HG02943 (cell line): ENCODE measurements around the gene MYO1A.
"Not testable (repeated sequence)": the region's sequence is repeated elsewhere in the genome, so short reads cannot be mapped to it uniquely, and the experiment has no call there.

ENCODE experiments used
- ATAC-seq: cut with Tn5 transposase; IDR thresholded peaks from one replicate; pipeline ENCODE4 v1.9.1; 2021; ENCODE audit warnings: mild to moderate bottlenecking, low read depth, moderate library complexity; ENCODE audit not compliant: unreplicated experiment

Gene MYO1A

DNA sequence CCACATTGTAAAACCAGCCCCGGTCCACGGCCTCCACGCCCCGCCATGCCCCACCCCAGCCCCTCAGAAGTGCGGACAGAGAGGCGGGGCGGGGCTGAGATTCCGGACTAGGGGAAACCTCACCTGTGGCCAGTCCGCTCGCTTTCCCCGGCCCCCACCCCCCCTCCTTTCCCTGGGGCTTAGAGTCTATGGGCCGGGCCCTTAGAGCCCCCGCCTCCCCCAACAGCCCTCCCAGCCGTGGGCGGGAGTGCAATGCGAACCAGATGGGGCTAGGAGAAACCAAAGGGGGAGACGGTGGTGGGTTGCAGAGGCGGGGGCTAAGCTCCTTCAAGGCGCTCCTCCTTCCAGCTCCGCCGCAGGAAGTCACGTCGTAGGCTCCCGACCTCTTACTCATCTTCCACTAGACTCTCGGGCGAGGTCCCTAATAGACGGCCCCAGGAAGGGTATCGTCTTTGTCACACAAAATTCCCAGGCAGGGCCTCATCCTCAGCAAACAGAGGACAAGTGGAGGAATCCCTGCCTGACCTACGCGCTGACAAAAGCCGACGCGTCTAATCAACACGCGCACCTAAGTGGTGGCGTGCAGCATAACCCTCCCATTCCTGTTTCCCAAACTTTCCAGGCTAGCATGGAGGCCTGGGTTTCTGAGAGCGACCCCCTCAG lies 37.9 kb upstream of the MYO1A start:
- ATAC-seq, result peak; percentile 29

- ATAC-seq, result peak; percentile 23
Measured at GRCh38 chr12:57087010-57087690, 37.2 kb upstream of the MYO1A start.

DNA sequence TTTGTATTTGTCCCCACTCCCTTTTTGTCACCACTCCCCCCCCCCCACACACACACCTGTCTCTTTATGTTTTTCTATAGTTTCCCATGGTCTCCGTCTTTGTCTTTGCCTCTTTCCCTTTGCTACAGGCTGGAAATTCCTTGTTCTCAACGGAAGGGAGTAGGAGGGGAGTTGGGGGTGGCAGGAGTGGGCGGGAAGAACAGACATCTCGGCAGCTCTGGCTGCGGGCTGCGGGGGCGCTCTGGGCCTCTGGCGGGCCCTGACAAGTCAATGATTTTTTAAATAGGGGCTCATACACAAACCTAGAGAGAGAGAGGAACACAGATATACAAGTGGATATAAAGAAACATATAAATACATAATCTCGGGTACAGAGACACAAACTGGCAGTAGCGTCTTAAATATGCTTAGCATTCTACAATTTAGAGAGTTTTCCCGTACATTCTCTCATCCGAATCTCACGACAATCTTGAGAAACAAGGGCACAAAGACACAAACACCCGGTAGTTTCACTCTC lies 36.6 kb upstream of the MYO1A start:
- no peak for ATAC-seq

DNA sequence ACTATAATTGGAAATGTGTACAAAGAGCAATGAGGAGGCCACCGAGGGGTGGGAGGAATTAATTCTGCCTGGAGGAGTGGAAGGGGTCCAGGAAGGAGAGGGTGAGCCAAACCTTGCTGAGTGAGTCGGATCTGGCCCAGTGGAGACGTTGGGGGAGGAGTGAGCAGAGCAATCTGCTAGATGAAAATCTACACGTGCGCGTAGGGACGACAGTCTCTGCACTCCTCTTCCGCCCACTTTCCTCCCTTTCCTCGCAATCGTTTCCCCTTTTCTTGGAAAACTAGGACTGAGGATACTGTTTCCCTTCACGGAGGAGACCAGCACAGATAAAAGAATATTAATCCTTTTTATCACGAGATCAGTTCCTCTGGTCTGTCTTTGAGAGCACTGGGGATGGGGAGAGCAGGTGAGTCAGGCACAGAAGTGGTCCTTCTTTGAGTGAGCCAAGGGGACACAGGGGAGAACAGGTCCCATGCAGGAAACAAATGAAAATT lies 36.1 kb upstream of the MYO1A start:
- no peak for ATAC-seq

DNA sequence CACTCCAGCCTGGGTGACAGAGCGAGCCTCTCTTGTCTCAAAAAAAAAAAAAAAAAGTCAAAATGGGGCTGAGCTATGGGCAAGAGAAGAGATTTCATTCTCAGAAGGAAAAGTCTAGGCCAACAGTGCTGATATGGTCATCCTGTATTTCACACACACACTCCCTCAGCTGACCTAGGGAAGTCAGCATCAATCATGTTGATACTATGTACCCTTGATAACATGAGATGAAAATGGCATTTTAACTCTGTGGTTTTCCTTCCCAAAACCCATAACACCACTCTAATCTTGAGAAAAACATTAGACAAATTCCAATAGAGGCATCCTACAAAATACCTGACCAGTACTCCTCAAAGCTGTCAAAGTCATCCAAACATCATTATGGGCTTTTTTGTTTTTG lies 30.9 kb upstream of the MYO1A start:
- no peak for ATAC-seq

DNA sequence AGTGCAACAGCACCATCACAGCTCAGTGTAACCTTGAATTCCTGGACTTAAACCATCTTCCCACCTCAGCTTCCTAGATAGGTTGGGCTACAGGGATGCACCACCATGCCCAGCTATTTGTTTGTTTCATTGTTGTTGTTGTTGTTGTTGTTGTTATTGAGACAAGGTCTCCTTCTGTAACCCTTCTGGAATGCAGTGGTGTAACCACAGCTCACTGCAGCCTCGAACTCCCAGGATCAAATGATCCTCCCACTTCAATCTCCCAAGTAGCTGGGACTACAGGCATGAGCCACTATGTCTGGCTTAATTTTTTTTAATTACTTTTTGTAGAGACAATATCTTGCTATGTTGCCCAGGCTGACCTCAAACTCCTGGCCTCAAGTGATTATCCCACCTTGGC lies 29.9 kb upstream of the MYO1A start:
- no peak for ATAC-seq

GRCh38 chr12:57078519-57079404 lies 28.8 kb upstream of the MYO1A start, which contains the start of gene NEMP1:
Gene NEMP1 (minus strand): TSS chr12:57078791. CDS start chr12:57078745, 46 bp downstream.
- peak; percentile 96 for ATAC-seq

DNA sequence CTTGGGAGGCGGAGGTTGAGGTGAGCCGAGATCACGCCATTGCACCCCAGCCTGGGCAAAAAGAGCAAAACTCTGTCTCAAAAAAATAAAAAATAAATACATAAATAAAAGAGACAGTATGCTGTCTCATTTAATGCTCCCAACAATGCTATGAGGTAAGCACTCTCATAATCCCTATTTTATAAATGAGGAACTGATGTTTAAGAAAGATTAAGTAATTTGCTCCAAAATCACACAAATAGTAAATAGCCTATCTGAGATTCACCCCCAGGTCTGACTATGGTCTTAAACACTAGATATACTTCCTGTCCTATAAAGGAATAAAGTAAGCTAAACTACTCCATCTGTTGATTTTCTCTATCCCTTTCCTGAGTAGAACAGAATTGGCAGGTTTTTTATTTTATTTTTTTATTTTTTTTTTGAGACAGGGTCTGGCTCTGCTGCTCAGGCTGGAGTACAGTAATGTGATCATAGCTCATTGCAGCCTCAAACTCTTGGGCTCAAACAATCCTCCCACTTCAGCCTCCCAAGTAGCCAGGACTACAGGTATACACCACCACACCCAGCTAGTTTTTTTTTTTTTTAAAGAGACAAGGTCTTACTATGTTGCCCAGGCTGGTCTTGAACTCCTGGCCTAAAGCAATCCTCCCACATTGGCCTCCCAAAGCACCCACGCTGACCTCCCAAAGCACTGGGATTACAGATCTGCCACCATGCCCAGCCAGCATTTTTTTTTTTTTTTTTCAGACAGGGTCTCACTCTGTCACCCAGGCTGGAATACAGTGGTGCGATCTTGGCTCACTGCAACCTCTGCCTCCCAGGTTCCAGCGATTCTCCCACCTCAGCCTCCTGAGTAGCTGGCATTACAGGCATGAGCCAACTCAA lies 23.9 kb upstream of the MYO1A start:
- ATAC-seq, result not testable (repeated sequence)

GRCh38 chr12:57072661-57073060 lies 22.7 kb upstream of the MYO1A start:
- no peak for ATAC-seq

DNA sequence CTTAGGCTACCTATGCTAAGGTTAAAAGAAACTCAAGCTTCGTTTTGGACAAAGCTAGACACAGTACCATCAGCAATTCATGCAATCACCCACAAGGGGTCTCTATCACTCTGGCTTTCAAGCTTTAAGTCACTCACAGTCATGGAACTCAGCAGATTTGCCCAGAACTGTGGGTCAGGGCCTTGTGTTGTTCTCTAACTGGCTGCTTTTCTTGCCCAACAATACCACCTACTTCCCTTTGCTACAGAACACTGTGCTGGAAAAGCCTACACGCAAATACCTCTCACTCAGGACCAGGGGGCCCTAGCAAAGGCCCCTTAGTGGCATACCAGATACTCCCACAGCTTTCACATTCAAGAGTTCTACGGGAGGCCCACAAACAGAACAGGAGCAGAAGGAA lies 19.6 kb upstream of the MYO1A start:
- no peak for ATAC-seq

DNA sequence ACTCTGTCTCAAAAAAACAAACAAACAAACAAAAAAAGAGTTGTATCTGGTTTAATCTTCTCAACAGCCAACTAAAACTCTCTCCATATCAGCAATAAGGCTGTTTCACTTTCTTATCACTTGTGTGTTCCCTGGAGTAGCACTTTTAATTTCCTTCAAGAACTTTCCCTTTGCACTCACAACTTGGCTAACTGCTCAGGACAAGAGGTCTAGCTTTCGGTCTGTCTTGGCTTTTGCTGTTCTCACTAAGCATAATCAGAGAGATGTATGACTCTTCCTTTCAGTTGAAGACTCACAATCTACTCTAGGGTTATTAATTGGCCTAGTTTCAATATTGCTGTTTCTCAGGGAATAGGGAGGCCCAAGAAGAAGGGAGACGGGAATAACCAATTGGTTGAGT lies 16.3 kb upstream of the MYO1A start:
- no peak for ATAC-seq

GRCh38 chr12:57063991-57064685 lies 14.2 kb upstream of the MYO1A start:
- ATAC-seq, result no peak

GRCh38 chr12:57058454-57058853 lies 8.5 kb upstream of the MYO1A start:
- ATAC-seq, result no peak

DNA sequence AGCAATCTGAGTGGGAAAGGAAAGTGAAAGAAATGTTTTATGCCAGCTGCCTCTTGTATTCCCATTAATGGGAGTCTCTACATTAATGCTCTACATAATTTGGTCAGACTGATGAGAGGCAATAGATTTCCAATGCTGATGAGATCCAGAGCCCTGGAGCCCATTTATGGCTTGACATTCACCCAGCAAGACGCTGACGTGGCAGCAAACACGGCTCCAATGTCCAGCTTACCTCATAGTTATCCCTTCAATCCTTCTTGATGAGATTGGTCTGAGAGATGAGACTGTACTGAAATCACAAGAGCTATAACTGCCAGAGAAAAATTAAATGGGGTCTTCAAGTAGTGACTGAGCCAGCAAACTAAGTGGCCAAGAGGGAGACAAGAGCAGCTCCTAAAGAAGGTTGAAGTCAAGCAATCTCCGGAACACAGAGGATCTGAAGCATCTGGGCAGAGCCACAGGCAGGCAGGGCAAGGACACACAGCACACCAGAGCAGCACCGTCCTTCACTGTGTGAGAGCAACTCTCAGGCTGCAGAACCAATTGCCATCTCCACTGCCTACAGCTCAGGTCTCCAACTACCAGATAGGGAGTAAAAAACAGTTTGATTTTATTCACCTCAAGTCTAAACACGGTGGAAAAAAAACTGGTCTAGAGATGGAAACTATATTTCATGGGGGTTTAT lies 7.3 kb upstream of the MYO1A start:
- no peak for ATAC-seq

DNA sequence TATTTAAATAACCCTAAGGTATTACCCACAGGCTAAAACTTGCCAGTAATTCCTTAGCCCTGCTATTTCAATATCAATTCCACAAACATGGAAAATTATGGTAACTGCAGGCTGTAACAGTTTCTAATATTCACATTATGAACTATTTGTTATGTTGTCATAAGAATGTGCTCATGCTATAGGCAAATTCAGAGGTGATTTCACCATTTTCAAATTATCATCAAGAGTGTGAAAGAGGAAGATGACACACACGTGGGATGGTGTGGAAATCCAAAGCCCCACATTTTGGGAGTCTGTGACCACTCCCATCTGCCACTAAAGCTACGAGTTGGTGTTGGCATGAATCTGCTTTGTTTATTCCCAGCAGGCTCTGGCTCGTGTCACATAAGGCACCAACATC lies 5.9 kb upstream of the MYO1A start:
- ATAC-seq, result no peak

DNA sequence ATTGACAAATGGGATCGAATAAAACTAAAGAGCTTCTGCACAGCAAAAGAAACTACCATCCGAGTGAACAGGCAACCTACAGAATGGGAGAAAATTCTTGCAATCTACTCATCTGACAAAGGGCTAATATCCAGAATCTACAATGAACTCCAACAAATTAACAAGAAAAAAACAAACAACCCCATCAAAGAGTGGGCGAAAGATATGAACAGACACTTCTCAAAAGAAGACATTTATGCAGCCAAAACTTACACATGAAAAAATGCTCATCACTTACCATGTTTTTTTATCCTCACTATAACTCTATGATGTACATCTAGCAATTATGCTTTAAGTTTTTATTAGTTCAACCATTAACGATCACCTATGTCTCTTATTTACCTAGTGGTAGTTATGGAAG lies 4.0 kb upstream of the MYO1A start:
- not testable (repeated sequence) for ATAC-seq

GRCh38 chr12:57053146-57053545 lies 3.2 kb upstream of the MYO1A start:
- not testable (repeated sequence) for ATAC-seq

DNA sequence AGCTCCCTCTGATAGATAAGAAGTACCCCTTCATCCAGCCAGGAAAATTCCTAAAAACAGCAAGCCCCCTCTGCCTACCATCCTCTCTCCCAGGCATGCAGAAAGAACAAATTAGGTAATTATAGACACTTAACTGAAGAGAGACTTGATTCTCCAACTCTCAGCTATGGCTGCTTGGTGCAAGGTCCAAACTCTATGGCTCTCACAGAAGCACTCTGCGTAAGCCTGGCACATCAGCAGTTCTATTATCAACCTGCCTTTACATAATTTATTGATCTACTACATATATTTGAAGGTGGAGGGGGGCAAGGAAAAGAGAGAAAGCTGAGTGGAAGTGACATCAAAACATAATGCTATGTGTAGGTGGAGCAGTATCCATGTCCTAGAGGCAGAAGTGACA lies 1.1 kb upstream of the MYO1A start:
- no peak for ATAC-seq

- ATAC-seq, result no peak
Measured at GRCh38 chr12:57049119-57049446, 846 bp downstream of the MYO1A start.
